ENCODE measurements around the gene FANCM. TPM values are rescaled to one million over a fixed set of nuclear protein-coding genes. Genes with fewer than 3 reads are reported as not detected.

The FANCM gene
- total and polyA plus RNA-seq, 2 experiments from 2014 or later, result 5.6 to 12.4 TPM

GRCh38 chr14:45128963-45129629, 6.6 kb upstream of the FANCM start:
- H3K4me3 ChIP-seq, result no peak overlapping the region
- TF ChIP-seq CTCF (IDR thresholded peaks at IDR 0.05; ENCODE audit: low read depth, low read length), result no peak

GRCh38 chr14:45133683-45134050, 2.1 kb upstream of the FANCM start:
- DNase-seq (ENCODE audit: low read depth in 1 of 2, low spot score in 1 of 2), result no peak
- H3K36me3 ChIP-seq, result no peaks in the 10 kb centered on the region
- H3K4me1 ChIP-seq (ENCODE audit: low read depth), result peaks cover 41% of the 10 kb centered on the region
- H3K9me3 ChIP-seq (ENCODE audit: low read depth), result no peaks in the 10 kb centered on the region
- H3K4me3 ChIP-seq, result peak overlapping the region; percentile 82
- H3K27ac ChIP-seq, result peak overlapping the region; percentile 99
- TF ChIP-seq CTCF (IDR thresholded peaks at IDR 0.05; ENCODE audit: low read depth, low read length), result no peak
- no peaks in the 10 kb centered on the region for H3K27me3 ChIP-seq

More at GRCh38 chr14:45128963-45129629, 6.6 kb upstream of the FANCM start:
- H3K27me3 ChIP-seq, result no peaks in the 10 kb centered on the region
- H3K36me3 ChIP-seq, result peaks cover 8% of the 10 kb centered on the region
- DNase-seq (ENCODE audit: low read depth in 1 of 2, low spot score in 1 of 2), result no peak
- no peaks in the 10 kb centered on the region for H3K9me3 ChIP-seq (ENCODE audit: low read depth)
- peak overlapping the region; percentile 14 for H3K27ac ChIP-seq
- H3K4me1 ChIP-seq (ENCODE audit: low read depth), result peaks cover 26% of the 10 kb centered on the region

GRCh38 chr14:45134051-45134958, 1.4 kb upstream of the FANCM start, which contains the start of gene FKBP3:
TSS of gene FKBP3 (minus strand) at chr14:45134481. CDS start at chr14:45134456, 25 bp downstream.
- peak; percentile 99 to 100 for DNase-seq (ENCODE audit: low read depth in 1 of 2, low spot score in 1 of 2)
- H3K27me3 ChIP-seq, result no peaks in the 10 kb centered on the region
- TF ChIP-seq CTCF (IDR thresholded peaks at IDR 0.05; ENCODE audit: low read depth, low read length), result peak; percentile 7
- no peaks in the 10 kb centered on the region for H3K9me3 ChIP-seq (ENCODE audit: low read depth)
- H3K27ac ChIP-seq, result peak within 1 kb of the TSS; percentile 99
- H3K36me3 ChIP-seq, result no peaks in the 10 kb centered on the region
- H3K4me3 ChIP-seq, result peak within 1 kb of the TSS; percentile 82
- H3K4me1 ChIP-seq (ENCODE audit: low read depth), result peaks cover 39% of the 10 kb centered on the region

- Histone ChIP-seq H3K27ac (peak overlapping the region; percentile 99), H3K4me3 (peak overlapping the region; percentile 82), H3K27me3 (no peaks in the 10 kb centered on the region), H3K36me3 (no peaks in the 10 kb centered on the region), H3K4me1 (ENCODE audit: low read depth) (peaks cover 31% of the 10 kb centered on the region), H3K9me3 (ENCODE audit: low read depth) (no peaks in the 10 kb centered on the region)
- peak; percentile 32 to 49 for DNase-seq (ENCODE audit: low read depth in 1 of 2, low spot score in 1 of 2)
- no peak for TF ChIP-seq CTCF (IDR thresholded peaks at IDR 0.05; ENCODE audit: low read depth, low read length)
These were observed 574 bp upstream of the FANCM start for GRCh38 chr14:45135156-45135555.

- Histone ChIP-seq H3K27ac (peak overlapping the region; percentile 72), H3K27me3 (no peaks in the 10 kb centered on the region), H3K4me3 (peak overlapping the region; percentile 82), H3K36me3 (no peaks in the 10 kb centered on the region), H3K9me3 (ENCODE audit: low read depth) (no peaks in the 10 kb centered on the region), H3K4me1 (ENCODE audit: low read depth) (peaks cover 20% of the 10 kb centered on the region)
- no peak for DNase-seq (ENCODE audit: low read depth in 1 of 2, low spot score in 1 of 2)
- no peak for TF ChIP-seq CTCF (IDR thresholded peaks at IDR 0.05; ENCODE audit: low read depth, low read length)
These were observed 669 bp downstream of the FANCM start for GRCh38 chr14:45136399-45136798.
